ENCODE results near the gene VPS11.

- no peak for TF ChIP-seq POLR2A (IDR thresholded peaks at IDR 0.05)
- no peak for TF ChIP-seq CTCF (IDR thresholded peaks at IDR 0.05 in 4 of 5, conservative IDR thresholded peaks at IDR 0.05 in 1 of 5)
Measured at GRCh38 chr11:119112314-119113020, 44.8 kb downstream of the VPS11 start.
